ENCODE results near the gene FGF12. TPM values are rescaled to one million over a fixed set of nuclear protein-coding genes. Genes with fewer than 3 reads are reported as not detected.

FGF12 gene
- total and polyA plus RNA-seq, 2 donors (not counting 1 experiment from before 2014, with no cell fraction given): 0.17 TPM; not detected in 1

GRCh38 chr3:192607798-192608197 lies 119.5 kb downstream of the FGF12 start:
- Histone ChIP-seq H4K20me1 (ENCODE audit: control insufficient read depth, extremely low read depth, insufficient read depth, low read length) (no peaks in the 10 kb centered on the region), H3K27ac (ENCODE audit: insufficient read depth, low read length) (no peak overlapping the region), H3K9ac (ENCODE audit: insufficient read depth, low read length) (no peak overlapping the region), H3K4me3 (replicated peaks in 1 of 4; ENCODE audit: control extremely low read depth in 1 of 4, insufficient read depth in 1 of 4, low read depth in 3 of 4, low read length in 4 of 4) (no peak overlapping the region), H3K27me3 (ENCODE audit: control insufficient read depth, insufficient read depth, low read length) (no peaks in the 10 kb centered on the region), H2AFZ (ENCODE audit: low read length) (no peak overlapping the region), H3K9me3 (ENCODE audit: control insufficient read depth, insufficient read depth, low read depth, low read length) (no peaks in the 10 kb centered on the region), H3K36me3 (ENCODE audit: control insufficient read depth, insufficient read depth, low read length) (no peaks in the 10 kb centered on the region), H3K4me2 (ENCODE audit: extremely low read depth, insufficient read depth, low read length) (no peak overlapping the region), H3K4me1 (ENCODE audit: control insufficient read depth, extremely low read depth, insufficient read depth, low read length) (no peaks in the 10 kb centered on the region), H3K79me2 (ENCODE audit: control insufficient read depth, insufficient read depth, low read length) (no peaks in the 10 kb centered on the region)
- no peak for TF ChIP-seq EZH2 (IDR thresholded peaks at IDR 0.05; ENCODE audit: low read length, missing control alignments)
- TF ChIP-seq, protein P1, sequence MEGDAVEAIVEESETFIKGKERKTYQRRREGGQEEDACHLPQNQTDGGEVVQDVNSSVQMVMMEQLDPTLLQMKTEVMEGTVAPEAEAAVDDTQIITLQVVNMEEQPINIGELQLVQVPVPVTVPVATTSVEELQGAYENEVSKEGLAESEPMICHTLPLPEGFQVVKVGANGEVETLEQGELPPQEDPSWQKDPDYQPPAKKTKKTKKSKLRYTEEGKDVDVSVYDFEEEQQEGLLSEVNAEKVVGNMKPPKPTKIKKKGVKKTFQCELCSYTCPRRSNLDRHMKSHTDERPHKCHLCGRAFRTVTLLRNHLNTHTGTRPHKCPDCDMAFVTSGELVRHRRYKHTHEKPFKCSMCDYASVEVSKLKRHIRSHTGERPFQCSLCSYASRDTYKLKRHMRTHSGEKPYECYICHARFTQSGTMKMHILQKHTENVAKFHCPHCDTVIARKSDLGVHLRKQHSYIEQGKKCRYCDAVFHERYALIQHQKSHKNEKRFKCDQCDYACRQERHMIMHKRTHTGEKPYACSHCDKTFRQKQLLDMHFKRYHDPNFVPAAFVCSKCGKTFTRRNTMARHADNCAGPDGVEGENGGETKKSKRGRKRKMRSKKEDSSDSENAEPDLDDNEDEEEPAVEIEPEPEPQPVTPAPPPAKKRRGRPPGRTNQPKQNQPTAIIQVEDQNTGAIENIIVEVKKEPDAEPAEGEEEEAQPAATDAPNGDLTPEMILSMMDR (conservative IDR thresholded peaks at IDR 0.05 in 1 of 2, IDR thresholded peaks at IDR 0.05 in 1 of 2; ENCODE audit: low read depth in 1 of 2, low read length in 2 of 2): no peak
- no peak for DNase-seq (ENCODE audit: low read depth in 2 of 2)

GRCh38 chr3:192597913-192598312 lies 129.4 kb downstream of the FGF12 start:
- TF ChIP-seq EZH2 (IDR thresholded peaks at IDR 0.05; ENCODE audit: low read length, missing control alignments): no peak
- TF ChIP-seq, protein P1 (conservative IDR thresholded peaks at IDR 0.05 in 1 of 2, IDR thresholded peaks at IDR 0.05 in 1 of 2; ENCODE audit: low read depth in 1 of 2, low read length in 2 of 2): no peak
- no peaks in the 10 kb centered on the region for H3K79me2 ChIP-seq (ENCODE audit: control insufficient read depth, insufficient read depth, low read length)
- H3K36me3 ChIP-seq (ENCODE audit: control insufficient read depth, insufficient read depth, low read length): no peaks in the 10 kb centered on the region
- no peaks in the 10 kb centered on the region for H4K20me1 ChIP-seq (ENCODE audit: control insufficient read depth, extremely low read depth, insufficient read depth, low read length)
- DNase-seq (ENCODE audit: low read depth in 2 of 2): no peak
- no peak overlapping the region for H3K4me2 ChIP-seq (ENCODE audit: extremely low read depth, insufficient read depth, low read length)
- no peak overlapping the region for H2AFZ ChIP-seq (ENCODE audit: low read length)
- no peak overlapping the region for H3K4me3 ChIP-seq (replicated peaks in 1 of 4; ENCODE audit: control extremely low read depth in 1 of 4, insufficient read depth in 1 of 4, low read depth in 3 of 4, low read length in 4 of 4)
- no peaks in the 10 kb centered on the region for H3K27me3 ChIP-seq (ENCODE audit: control insufficient read depth, insufficient read depth, low read length)
- H3K9ac ChIP-seq (ENCODE audit: insufficient read depth, low read length): no peak overlapping the region
- no peaks in the 10 kb centered on the region for H3K9me3 ChIP-seq (ENCODE audit: control insufficient read depth, insufficient read depth, low read depth, low read length)
- H3K4me1 ChIP-seq (ENCODE audit: control insufficient read depth, extremely low read depth, insufficient read depth, low read length): no peaks in the 10 kb centered on the region
- no peak overlapping the region for H3K27ac ChIP-seq (ENCODE audit: insufficient read depth, low read length)

DNA sequence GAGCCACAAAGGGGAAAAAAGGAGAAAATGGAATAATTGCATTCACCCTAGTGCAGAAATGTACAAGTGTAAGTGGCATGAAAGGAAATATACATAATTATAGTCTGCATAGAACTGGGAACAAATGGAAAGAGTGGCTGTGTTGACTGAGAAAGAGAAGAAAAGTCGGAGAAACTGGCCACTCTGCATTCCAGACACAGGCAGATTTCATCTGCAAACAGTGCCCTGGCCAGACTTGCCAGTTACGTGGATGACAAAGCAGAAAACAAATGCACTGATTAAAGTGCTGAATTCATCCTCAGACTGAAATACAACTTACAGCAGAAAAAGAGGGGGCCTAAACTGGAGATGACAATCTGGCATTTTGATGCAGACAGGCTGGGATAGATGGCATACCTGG lies 129.8 kb downstream of the FGF12 start:
- no peak for DNase-seq (ENCODE audit: low read depth in 2 of 2)
- H3K27ac ChIP-seq (ENCODE audit: insufficient read depth, low read length): no peak overlapping the region
- H4K20me1 ChIP-seq (ENCODE audit: control insufficient read depth, extremely low read depth, insufficient read depth, low read length): no peaks in the 10 kb centered on the region
- no peaks in the 10 kb centered on the region for H3K9me3 ChIP-seq (ENCODE audit: control insufficient read depth, insufficient read depth, low read depth, low read length)
- no peak overlapping the region for H3K4me3 ChIP-seq (replicated peaks in 1 of 4; ENCODE audit: control extremely low read depth in 1 of 4, insufficient read depth in 1 of 4, low read depth in 3 of 4, low read length in 4 of 4)
- H3K4me2 ChIP-seq (ENCODE audit: extremely low read depth, insufficient read depth, low read length): no peak overlapping the region
- no peak overlapping the region for H2AFZ ChIP-seq (ENCODE audit: low read length)
- TF ChIP-seq, protein P1 (conservative IDR thresholded peaks at IDR 0.05 in 1 of 2, IDR thresholded peaks at IDR 0.05 in 1 of 2; ENCODE audit: low read depth in 1 of 2, low read length in 2 of 2): no peak
- TF ChIP-seq EZH2 (IDR thresholded peaks at IDR 0.05; ENCODE audit: low read length, missing control alignments): no peak
- no peaks in the 10 kb centered on the region for H3K27me3 ChIP-seq (ENCODE audit: control insufficient read depth, insufficient read depth, low read length)
- H3K4me1 ChIP-seq (ENCODE audit: control insufficient read depth, extremely low read depth, insufficient read depth, low read length): no peaks in the 10 kb centered on the region
- no peaks in the 10 kb centered on the region for H3K79me2 ChIP-seq (ENCODE audit: control insufficient read depth, insufficient read depth, low read length)
- H3K9ac ChIP-seq (ENCODE audit: insufficient read depth, low read length): no peak overlapping the region
- no peaks in the 10 kb centered on the region for H3K36me3 ChIP-seq (ENCODE audit: control insufficient read depth, insufficient read depth, low read length)
